Kidney (tissue), 14 donors: ENCODE data around the gene CAV1. TPM values are rescaled to one million over a fixed set of nuclear protein-coding genes. Genes with fewer than 3 reads are reported as not detected.

Experiments used
- DNase-seq, 5 donors: peaks; one replicate each; pipeline ENCODE4 v3.0.0-alpha.2; 2013 to 2020
- FAIRE-seq: peaks from 2 replicates; lab custom pipeline; 2012; peaks lifted over from hg19 to GRCh38; lab: Jason Lieb, UNC
- H3K27ac ChIP-seq, 2 donors: one replicate each; pipeline ENCODE4 v1.7.0; 2013; ENCODE audit warnings: low read depth in 2 of 2, low read length in 2 of 2, inconsistent platforms in 1 of 2
- H3K27me3 ChIP-seq: one replicate; pipeline ENCODE4 v1.7.1; 2013; ENCODE audit warnings: low read length, inconsistent platforms; ENCODE audit not compliant: control insufficient read depth, insufficient read depth
- H3K36me3 ChIP-seq, 3 donors: one replicate each; pipeline versions ENCODE4 v1.7.0 to v1.7.1; 2013; ENCODE audit warnings: low read length in 3 of 3, control low read depth in 1 of 3, inconsistent platforms in 1 of 3; ENCODE audit not compliant: insufficient read depth in 3 of 3, control insufficient read depth in 2 of 3
- H3K4me1 ChIP-seq, 3 donors: one replicate each; pipeline versions ENCODE4 v1.7.0 to v1.7.1; 2013; ENCODE audit warnings: low read length in 3 of 3, inconsistent platforms in 1 of 3, low read depth in 1 of 3; ENCODE audit not compliant: control insufficient read depth in 2 of 3, insufficient read depth in 2 of 3
- H3K4me3 ChIP-seq, 3 donors: one replicate each; pipeline versions ENCODE4 v1.7.0 to v1.8.1; 2013; ENCODE audit warnings: low read length in 3 of 3, control low read depth in 1 of 3, inconsistent platforms in 1 of 3
- H3K9ac ChIP-seq, 3 donors: one replicate each; pipeline versions ENCODE4 v1.7.0 to v1.7.1; 2013; ENCODE audit warnings: low read length in 3 of 3, control low read depth in 1 of 3, inconsistent platforms in 1 of 3
- H3K9me3 ChIP-seq, 3 donors: one replicate each; pipeline versions ENCODE4 v1.7.0 to v1.7.1; 2013; ENCODE audit warnings: low read length in 3 of 3, control low read depth in 1 of 3, inconsistent platforms in 1 of 3; ENCODE audit not compliant: control insufficient read depth in 2 of 3, insufficient read depth in 1 of 3
- CTCF ChIP-seq: IDR thresholded peaks from 3 replicates; pipeline ENCODE4 v1.5.1; 2012; ENCODE audit warnings: mild to moderate bottlenecking, moderate library complexity, borderline replicate concordance; ENCODE audit not compliant: insufficient read depth; ENCODE audit errors: extremely low read depth
- intact Hi-C: fragments of 100-400 bp; cut with DNase I; formaldehyde crosslinking; loops from one replicate; pipeline ENCODE4 v1.11.1; 2022
- polyA plus RNA-seq: library from polyadenylated mRNA; stranded (reverse); fragments of 350-450 nt; fragmentation: Illumina TruSeq; extraction: RNeasy Lipid Tissue Mini Kit (QIAGEN cat#74804); gene quantifications from one replicate; pipeline ENCODE4 v1.2.3, GENCODE V29; 2014; ENCODE audit warnings: low read depth, low replicate concordance; ENCODE audit not compliant: insufficient read depth
- total RNA-seq: library from RNA; stranded (reverse); fragmentation: NEBNext Ultra II Directional; extraction: Animal tissue kit (Norgen Biotek cat#: 25700); gene quantifications from one replicate; pipeline ENCODE4 v1.2.1, GENCODE V29; 2021
- donor health status: control.
- donor health status: control.
- donor health status: control.
- donor health status: control.
- donor health status: control.
- donor health status: DM: yes; HTN: yes; CAD: no.
- donor health status: Normal renal cell carcinoma (clear cell type).

CAV1 gene
- total and polyA plus RNA-seq, 2 donors from 2014 or later: 15.7 to 67.2 TPM

DNA sequence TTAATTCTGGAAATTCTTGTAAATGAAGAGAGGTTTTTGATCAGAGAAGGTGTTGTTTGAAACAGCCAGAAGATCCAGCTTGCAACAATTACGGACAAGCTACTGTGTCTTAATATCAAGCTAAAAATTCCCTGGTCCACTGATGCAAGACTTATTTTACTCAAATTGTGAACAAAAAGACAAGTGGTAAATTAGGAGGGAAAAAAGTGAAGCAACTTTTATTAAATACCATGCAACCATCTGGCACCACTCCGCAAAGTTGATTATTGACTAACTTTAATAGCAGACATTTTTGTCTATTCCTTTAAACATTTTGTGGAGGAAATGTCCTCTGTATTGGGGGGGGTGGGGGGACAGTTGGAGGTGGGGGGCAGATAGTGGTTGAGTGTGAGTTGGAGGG lies 30.4 kb upstream of the CAV1 start:
- Histone ChIP-seq H3K36me3 (no peaks in the 10 kb centered on the region), H3K9me3 (no peaks in the 10 kb centered on the region), H3K27me3 (no peaks in the 10 kb centered on the region), H3K27ac (no peak overlapping the region), H3K4me3 (no peak overlapping the region), H3K4me1 (peaks cover 0 to 2% (median 0%) of the 10 kb centered on the region in 3 donors), H3K9ac (no peak overlapping the region)
- no peak for TF ChIP-seq CTCF
- intact Hi-C loops: no loop called here
- FAIRE-seq: no peak
- DNase-seq: no peak

DNA sequence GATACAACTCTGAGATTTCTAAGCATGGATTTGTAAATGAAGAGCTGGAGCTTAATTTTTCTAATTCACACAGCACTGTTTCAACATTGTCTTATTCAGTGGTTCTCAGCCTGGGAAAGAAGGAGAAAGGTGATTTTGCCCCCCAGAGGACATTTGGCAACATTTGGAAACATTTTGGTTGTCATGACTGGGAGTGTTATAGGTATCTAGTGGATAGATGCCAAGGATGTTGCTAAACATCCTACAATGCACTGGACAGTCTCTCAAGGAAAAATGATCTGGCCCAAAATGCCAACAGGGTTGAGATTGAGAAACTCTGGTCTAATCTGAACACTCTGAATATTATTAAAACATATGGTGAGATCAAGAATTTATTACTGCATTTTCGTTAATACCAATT lies 29.1 kb upstream of the CAV1 start:
- FAIRE-seq (no peak), DNase-seq (no peak)
- Histone ChIP-seq H3K27ac (no peak overlapping the region), H3K27me3 (peaks cover 2% of the 10 kb centered on the region), H3K36me3 (no peaks in the 10 kb centered on the region), H3K9me3 (no peaks in the 10 kb centered on the region), H3K4me3 (no peak overlapping the region), H3K9ac (no peak overlapping the region), H3K4me1 (peaks cover 0 to 5% (median 0%) of the 10 kb centered on the region in 3 donors)
- no peak for TF ChIP-seq CTCF
- intact Hi-C loops: no loop called here

DNA sequence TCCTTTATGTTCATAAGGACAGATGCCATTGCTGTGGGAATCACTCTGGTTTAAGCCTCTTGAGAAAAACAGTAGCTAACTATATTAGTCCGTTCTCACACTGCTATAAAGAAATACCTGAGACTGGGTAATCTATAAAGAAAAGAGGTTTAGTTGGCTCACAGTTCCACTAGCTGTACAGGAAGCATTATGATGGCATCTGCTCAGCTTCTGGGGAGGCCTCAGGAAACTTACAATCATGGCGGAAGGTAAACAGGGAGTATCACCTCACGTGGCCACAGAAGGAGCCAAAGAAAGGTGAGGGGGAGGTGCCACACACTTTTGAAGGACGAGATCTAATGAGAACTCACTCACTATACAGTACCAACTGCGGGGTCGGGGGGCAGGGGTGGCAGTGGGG lies 28.2 kb upstream of the CAV1 start:
- FAIRE-seq: no peak
- intact Hi-C loops: no loop called here
- no peak for TF ChIP-seq CTCF

DNA sequence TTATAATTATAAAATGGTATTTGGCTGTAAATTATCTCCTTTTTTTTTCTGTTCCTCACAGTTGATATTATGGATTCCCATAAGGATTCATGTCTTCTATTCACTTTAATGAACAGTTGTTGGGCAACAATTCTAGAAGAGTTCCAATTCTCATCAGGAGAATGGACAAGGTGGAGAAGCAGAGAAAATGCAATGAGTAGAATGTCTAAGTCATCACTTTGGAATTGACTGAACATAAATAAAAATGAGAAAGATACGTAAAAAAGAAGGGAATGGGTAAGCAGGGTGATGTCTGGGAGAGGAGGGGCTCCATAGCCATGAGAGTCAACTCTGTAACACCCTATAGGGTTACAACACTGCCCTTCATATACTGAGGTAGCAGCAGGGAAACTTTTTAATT lies 27.1 kb upstream of the CAV1 start:
- FAIRE-seq (no peak), DNase-seq (no peak)
- Histone ChIP-seq H3K4me3 (no peak overlapping the region), H3K27ac (no peak overlapping the region), H3K9me3 (no peaks in the 10 kb centered on the region), H3K36me3 (no peaks in the 10 kb centered on the region), H3K9ac (no peak overlapping the region), H3K27me3 (peaks cover 7% of the 10 kb centered on the region), H3K4me1 (peaks cover 0 to 6% (median 0%) of the 10 kb centered on the region in 3 donors)
- no peak for TF ChIP-seq CTCF
- intact Hi-C loops: no loop called here

More for the DNA sequence above, 28.2 kb upstream of the CAV1 start:
- H3K4me1 ChIP-seq: peaks cover 0 to 6% (median 0%) of the 10 kb centered on the region in 3 donors
- DNase-seq: no peak
- no peak overlapping the region for H3K4me3 ChIP-seq
- peaks cover 2% of the 10 kb centered on the region for H3K27me3 ChIP-seq
- no peaks in the 10 kb centered on the region for H3K9me3 ChIP-seq
- no peak overlapping the region for H3K9ac ChIP-seq
- H3K27ac ChIP-seq: no peak overlapping the region
- H3K36me3 ChIP-seq: no peaks in the 10 kb centered on the region
